ENCODE measurements around the gene ANKRD33.
A peak's percentile ranks its signal among the peaks of the same experiment; 100 is the strongest.
"Not testable (repeated sequence)": the region's sequence is repeated elsewhere in the genome, so short reads cannot be mapped to it uniquely, and the experiment has no call there.

Gene ANKRD33

GRCh38 chr12:51883998-51884675 lies 3.8 kb upstream of the ANKRD33 start:
- no peak for DNase-seq

GRCh38 chr12:51884676-51885229 lies 3.1 kb upstream of the ANKRD33 start:
- no peak for DNase-seq

GRCh38 chr12:51885294-51886020 lies 2.4 kb upstream of the ANKRD33 start:
- DNase-seq = not testable (repeated sequence)

- DNase-seq = peak; percentile 95
Observed at GRCh38 chr12:51886021-51886710, 1.7 kb upstream of the ANKRD33 start.

- no peak for DNase-seq
Observed at GRCh38 chr12:51888316-51889215, 663 bp downstream of the ANKRD33 start.

- DNase-seq = no peak
Observed at GRCh38 chr12:51889216-51890132, 1.6 kb downstream of the ANKRD33 start.

GRCh38 chr12:51890133-51890464 lies 2.2 kb downstream of the ANKRD33 start:
- no peak for DNase-seq

- no peak for DNase-seq
Observed at GRCh38 chr12:51890511-51891171, 2.7 kb downstream of the ANKRD33 start.

GRCh38 chr12:51891843-51892242 lies 3.9 kb downstream of the ANKRD33 start:
- peak; percentile 27 for DNase-seq

GRCh38 chr12:51893786-51894185 lies 5.9 kb downstream of the ANKRD33 start:
- DNase-seq = no peak

- DNase-seq = no peak
Observed at GRCh38 chr12:51895378-51896135, 7.7 kb downstream of the ANKRD33 start.

GRCh38 chr12:51896236-51896635 lies 8.3 kb downstream of the ANKRD33 start:
- no peak for DNase-seq

- DNase-seq = no peak
Observed at GRCh38 chr12:51897181-51897580, 9.3 kb downstream of the ANKRD33 start.

GRCh38 chr12:51898506-51898905 lies 10.6 kb downstream of the ANKRD33 start:
- no peak for DNase-seq

GRCh38 chr12:51898937-51899336 lies 11.0 kb downstream of the ANKRD33 start:
- DNase-seq = no peak

GRCh38 chr12:51900323-51900889 lies 12.5 kb downstream of the ANKRD33 start:
- DNase-seq = no peak

- no peak for DNase-seq
Observed at GRCh38 chr12:51901121-51901817, 13.4 kb downstream of the ANKRD33 start.

GRCh38 chr12:51901881-51902280 lies 14.0 kb downstream of the ANKRD33 start:
- no peak for DNase-seq

GRCh38 chr12:51904951-51905470 lies 17.1 kb downstream of the ANKRD33 start:
- peak; percentile 48 for DNase-seq
